Pancreas (tissue), 10 donors: ENCODE data around the gene PEAK3. TPM values are rescaled to one million over a fixed set of nuclear protein-coding genes. Genes with fewer than 3 reads are reported as not detected.

ENCODE experiments used
- ATAC-seq, 4 donors: fragments of 200-7000 bp; cut with Tn5 transposase; one replicate each; pipeline versions ENCODE4 v1.8.0 to v1.9.1; 2020; ENCODE audit warnings: mild to moderate bottlenecking in 4 of 4, moderate library complexity in 4 of 4
- DNase-seq, 6 donors: peaks; one replicate each; pipeline ENCODE4 v3.0.0-alpha.2; 2020
- FAIRE-seq: peaks from 2 replicates; lab custom pipeline; 2012; peaks lifted over from hg19 to GRCh38; lab: Jason Lieb, UNC
- H3K27ac ChIP-seq, 4 donors: fragments of 200-600 bp; sonication (generic); 1 replicate in 3 of 4; 2 replicates in 1 of 4; pipeline versions ENCODE4 v1.5.0 to v1.8.0; 2020
- H3K27me3 ChIP-seq, 4 donors: fragments of 200-600 bp; one replicate each; pipeline ENCODE4 v1.8.0; 2021
- H3K36me3 ChIP-seq, 3 donors: fragments of 200-600 bp; sonication (generic) in 1 of 3; one replicate each; pipeline versions ENCODE4 v1.5.0 to v1.8.0; 2020 to 2021
- H3K4me1 ChIP-seq, 3 donors: fragments of 200-600 bp; one replicate each; pipeline ENCODE4 v1.8.0; 2021
- H3K4me3 ChIP-seq, 4 donors: fragments of 200-600 bp; sonication (generic) in 2 of 4; one replicate each; pipeline versions ENCODE4 v1.5.0 to v1.8.0; 2020 to 2021
- H3K9me3 ChIP-seq, 4 donors: fragments of 200-600 bp; one replicate each; pipeline ENCODE4 v1.8.0; 2021
- CTCF ChIP-seq, 4 donors: fragments of 200-600 bp; sonication (generic) in 3 of 4; IDR thresholded peaks; one replicate each; pipeline versions ENCODE4 v1.5.0 to v1.8.0; 2021; ENCODE audit warnings: antibody characterized with exemption in 4 of 4
- WGBS, 2 donors: extraction: QIAGEN DNeasy Blood & Tissue Kit; methylation state at CpG; one replicate each; pipeline ENCODE4 v1.1.7; 2013; 5-methylcytosine and 5-hydroxymethylcytosine counted together
- intact Hi-C, 3 donors: fragments of 100-400 bp; cut with DNase I; formaldehyde crosslinking; loops; one replicate each; pipeline versions ENCODE4 v1.11.1 to v1.14.2; 2022
- polyA plus RNA-seq, 2 donors: library from polyadenylated mRNA; stranded (reverse); fragments of 200-250 nt; gene quantifications; one replicate each; pipeline ENCODE4 v1.2.3, GENCODE V29; 2013
- total RNA-seq, 6 donors: library from RNA; stranded (reverse); fragmentation: NEBNext Ultra II Directional in 4 of 6; extraction: Animal tissue kit (Norgen Biotek cat#: 25700) in 4 of 6; gene quantifications; one replicate each; pipeline versions ENCODE4 v1.2.1 to v1.2.4, GENCODE V29; 2021 to 2023
- donor health status: healthy with polysubstance abuse.
- donor health status: DM: no; HTN: no; CAD: no; lungs with moderate emphysema.
- donor health status: DM: no; HTN: no; CAD: no.
- donor health status: control.
- donor health status: control.
- donor health status: Bipolar disorder and iron deficiency.
- donor health status: DM: yes; HTN: yes; CAD: no.
- donor health status: DM: no; HTN: no; CAD: no.
- donor health status: DM: no; HTN: no; CAD: no.
- donor health status: DM: yes; HTN: yes; CAD: no.

The PEAK3 gene
- total and polyA plus RNA-seq, 8 donors = 0.04 to 0.81 (median 0.16) TPM; not detected in 2

GRCh38 chr19:2311093-2311492 is 29.1 kb upstream of the PEAK3 start:
- no peaks in the 10 kb centered on the region for H3K9me3 ChIP-seq
- no peak for TF ChIP-seq CTCF (IDR thresholded peaks at IDR 0.05)
- intact Hi-C loops = no loop called here
- no peak overlapping the region for H3K4me3 ChIP-seq
- H3K36me3 ChIP-seq = no peaks in the 10 kb centered on the region
- WGBS, 2 donors = 96 to 97% methylated on average over 4 of the region's 4 CpGs
- no peaks in the 10 kb centered on the region for H3K4me1 ChIP-seq
- H3K27me3 ChIP-seq = no peaks in the 10 kb centered on the region
- ATAC-seq (no peak), FAIRE-seq (no peak), DNase-seq (no peak)
- no peak overlapping the region for H3K27ac ChIP-seq

DNA sequence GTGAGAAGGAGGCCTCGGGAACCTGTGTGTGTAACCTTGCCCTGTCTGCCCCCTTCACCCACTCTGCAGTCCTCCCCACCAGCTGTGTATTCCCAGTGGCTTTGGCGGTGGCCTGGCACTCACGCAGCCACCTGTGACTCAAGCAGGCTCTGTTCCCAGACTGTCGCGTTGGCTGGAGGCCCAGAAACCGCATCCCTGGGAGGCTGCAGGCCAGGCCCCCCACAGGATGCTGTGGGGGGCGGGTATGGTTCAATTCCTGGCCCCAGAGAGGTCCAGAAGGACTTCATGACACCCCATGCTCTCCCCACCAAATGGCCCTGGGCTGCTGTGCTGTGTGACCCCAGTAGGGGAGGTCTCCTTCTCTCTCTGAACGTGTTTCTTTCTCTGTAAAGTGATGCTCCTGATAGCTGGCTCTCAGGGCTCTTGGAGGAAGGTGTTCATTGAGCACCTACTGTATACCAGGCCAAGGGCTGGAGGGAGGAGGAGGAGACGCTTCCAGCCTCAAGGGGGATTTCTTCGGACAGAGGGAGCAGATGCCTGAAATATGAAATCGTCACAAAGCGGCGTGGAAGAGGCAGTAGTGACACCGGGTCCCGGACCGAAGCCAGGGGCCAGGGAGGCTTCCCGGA is 27.9 kb upstream of the PEAK3 start:
- intact Hi-C loops = no loop called here
- ATAC-seq = peak; percentile 87 to 96 (median 92)
- H3K4me3 ChIP-seq = no peak overlapping the region
- DNase-seq = peak; percentile 79 to 88 (median 82)
- H3K4me1 ChIP-seq = no peaks in the 10 kb centered on the region
- no peak for TF ChIP-seq CTCF (IDR thresholded peaks at IDR 0.05)
- FAIRE-seq = no peak
- H3K27me3 ChIP-seq = no peaks in the 10 kb centered on the region
- H3K9me3 ChIP-seq = no peaks in the 10 kb centered on the region
- 48 to 53% methylated on average over 17 of the region's 17 CpGs for WGBS, 2 donors
- no peaks in the 10 kb centered on the region for H3K36me3 ChIP-seq
- no peak overlapping the region for H3K27ac ChIP-seq

DNA sequence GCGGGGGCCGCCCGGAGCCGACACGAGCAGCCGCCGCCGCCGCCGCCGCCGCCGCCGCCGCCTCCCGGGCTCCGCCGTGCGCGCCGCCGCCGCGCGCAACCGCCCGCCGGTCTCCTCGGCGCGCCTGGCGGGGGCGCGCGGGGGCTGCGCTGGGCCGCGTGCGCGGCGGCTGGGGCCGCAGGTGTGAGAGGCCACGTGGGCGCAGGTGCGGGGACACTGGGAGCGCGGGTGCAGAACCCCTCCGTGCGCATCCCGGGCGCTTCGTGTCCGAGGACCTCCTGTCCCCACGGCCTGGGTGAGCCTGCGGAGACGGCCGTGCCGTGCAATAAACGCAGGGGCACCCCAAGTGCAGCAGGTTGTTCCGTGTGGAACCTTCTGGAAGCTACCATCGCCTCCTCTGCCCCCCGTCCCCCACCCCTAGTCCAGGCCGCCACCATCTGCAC is 26.2 kb upstream of the PEAK3 start, which contains the start of gene LINGO3:
TSS of gene LINGO3 (minus strand) at position 41 of the 443 bp plus-strand sequence. CDS start 16,378 bp downstream, outside the sequence.
- Histone ChIP-seq H3K9me3 (no peaks in the 10 kb centered on the region), H3K27me3 (no peaks in the 10 kb centered on the region), H3K27ac (no peak within 1 kb of the TSS), H3K4me3 (no peak within 1 kb of the TSS), H3K4me1 (no peaks in the 10 kb centered on the region), H3K36me3 (no peaks in the 10 kb centered on the region)
- no peak for TF ChIP-seq CTCF (IDR thresholded peaks at IDR 0.05)
- WGBS, 2 donors = 10 to 14% methylated on average over 19 to 63 of the region's 63 CpGs
- intact Hi-C loops = no loop called here
- DNase-seq (peak in 2 of 6 donors; percentile 65 to 66), FAIRE-seq (no peak), ATAC-seq (peak in 3 of 4 donors; percentile 25 to 38 (median 32))

GRCh38 chr19:2307518-2308012 is 25.6 kb upstream of the PEAK3 start:
- no peak for TF ChIP-seq CTCF (IDR thresholded peaks at IDR 0.05)
- no peak for DNase-seq
- Histone ChIP-seq H3K4me1 (no peaks in the 10 kb centered on the region), H3K27ac (no peak overlapping the region), H3K27me3 (no peaks in the 10 kb centered on the region), H3K4me3 (no peak overlapping the region), H3K9me3 (no peaks in the 10 kb centered on the region), H3K36me3 (no peaks in the 10 kb centered on the region)
- ATAC-seq = no peak
- WGBS, 2 donors = 34 to 56% methylated on average over 23 to 33 of the region's 33 CpGs
- intact Hi-C loops = no loop called here
- FAIRE-seq = no peak

DNA sequence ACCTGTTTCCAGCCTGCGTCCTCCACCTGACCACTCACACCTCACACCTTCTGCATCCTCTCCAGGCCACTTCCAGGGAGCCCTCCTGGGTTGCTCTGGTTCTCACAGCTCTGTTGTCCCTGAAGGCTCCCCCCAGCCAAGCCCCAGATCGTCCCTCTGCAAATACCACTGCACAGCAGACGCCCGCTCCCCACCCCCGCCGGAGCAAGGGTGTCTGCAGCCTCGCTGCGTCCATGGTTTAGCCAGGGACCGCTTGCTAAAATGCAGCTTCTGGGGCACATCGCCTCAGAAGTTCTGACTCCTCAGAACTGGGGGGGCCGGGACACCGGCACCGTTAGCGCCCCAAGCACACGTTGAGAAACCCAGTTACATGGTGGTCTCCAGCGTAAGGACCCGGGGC is 25.0 kb upstream of the PEAK3 start:
- TF ChIP-seq CTCF (IDR thresholded peaks at IDR 0.05) = no peak
- H3K9me3 ChIP-seq = no peaks in the 10 kb centered on the region
- no peak overlapping the region for H3K27ac ChIP-seq
- H3K4me1 ChIP-seq = no peaks in the 10 kb centered on the region
- 72 to 75% methylated on average over 17 of the region's 17 CpGs for WGBS, 2 donors
- no peaks in the 10 kb centered on the region for H3K36me3 ChIP-seq
- no peaks in the 10 kb centered on the region for H3K27me3 ChIP-seq
- no peak overlapping the region for H3K4me3 ChIP-seq
- DNase-seq (no peak), FAIRE-seq (no peak), ATAC-seq (no peak)
- intact Hi-C loops = no loop called here
